ENCODE measurements around the gene SCN9A. TPM values are rescaled to one million over a fixed set of nuclear protein-coding genes. Genes with fewer than 3 reads are reported as not detected.

Gene SCN9A
- total and polyA plus RNA-seq, 9 of the 15 experiments (the other 6 are each of a cell fraction or from before 2014, with no cell fraction given) = 1.4 to 22.8 (median 7.1) TPM

GRCh38 chr2:166393008-166393407 lies 17.3 kb upstream of the SCN9A start (continued):
- peak; percentile 95 for TF ChIP-seq NFE2L1 (tag; IDR thresholded peaks at IDR 0.05; ENCODE audit: borderline replicate concordance, low read depth)
- TF ChIP-seq TAF15 (IDR thresholded peaks at IDR 0.05; ENCODE audit: low read depth, low read length) = no peak
- TF ChIP-seq CBFA2T2 (conservative IDR thresholded peaks at IDR 0.05) = 0 out of 2 replicates have a peak, but pooled peaks have one; percentile 15
- TF ChIP-seq, protein P1, sequence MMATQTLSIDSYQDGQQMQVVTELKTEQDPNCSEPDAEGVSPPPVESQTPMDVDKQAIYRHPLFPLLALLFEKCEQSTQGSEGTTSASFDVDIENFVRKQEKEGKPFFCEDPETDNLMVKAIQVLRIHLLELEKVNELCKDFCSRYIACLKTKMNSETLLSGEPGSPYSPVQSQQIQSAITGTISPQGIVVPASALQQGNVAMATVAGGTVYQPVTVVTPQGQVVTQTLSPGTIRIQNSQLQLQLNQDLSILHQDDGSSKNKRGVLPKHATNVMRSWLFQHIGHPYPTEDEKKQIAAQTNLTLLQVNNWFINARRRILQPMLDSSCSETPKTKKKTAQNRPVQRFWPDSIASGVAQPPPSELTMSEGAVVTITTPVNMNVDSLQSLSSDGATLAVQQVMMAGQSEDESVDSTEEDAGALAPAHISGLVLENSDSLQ (IDR thresholded peaks at IDR 0.05) = peak; percentile 42; the same call in 1 of the 2 replicates
- TF ChIP-seq, protein P2, sequence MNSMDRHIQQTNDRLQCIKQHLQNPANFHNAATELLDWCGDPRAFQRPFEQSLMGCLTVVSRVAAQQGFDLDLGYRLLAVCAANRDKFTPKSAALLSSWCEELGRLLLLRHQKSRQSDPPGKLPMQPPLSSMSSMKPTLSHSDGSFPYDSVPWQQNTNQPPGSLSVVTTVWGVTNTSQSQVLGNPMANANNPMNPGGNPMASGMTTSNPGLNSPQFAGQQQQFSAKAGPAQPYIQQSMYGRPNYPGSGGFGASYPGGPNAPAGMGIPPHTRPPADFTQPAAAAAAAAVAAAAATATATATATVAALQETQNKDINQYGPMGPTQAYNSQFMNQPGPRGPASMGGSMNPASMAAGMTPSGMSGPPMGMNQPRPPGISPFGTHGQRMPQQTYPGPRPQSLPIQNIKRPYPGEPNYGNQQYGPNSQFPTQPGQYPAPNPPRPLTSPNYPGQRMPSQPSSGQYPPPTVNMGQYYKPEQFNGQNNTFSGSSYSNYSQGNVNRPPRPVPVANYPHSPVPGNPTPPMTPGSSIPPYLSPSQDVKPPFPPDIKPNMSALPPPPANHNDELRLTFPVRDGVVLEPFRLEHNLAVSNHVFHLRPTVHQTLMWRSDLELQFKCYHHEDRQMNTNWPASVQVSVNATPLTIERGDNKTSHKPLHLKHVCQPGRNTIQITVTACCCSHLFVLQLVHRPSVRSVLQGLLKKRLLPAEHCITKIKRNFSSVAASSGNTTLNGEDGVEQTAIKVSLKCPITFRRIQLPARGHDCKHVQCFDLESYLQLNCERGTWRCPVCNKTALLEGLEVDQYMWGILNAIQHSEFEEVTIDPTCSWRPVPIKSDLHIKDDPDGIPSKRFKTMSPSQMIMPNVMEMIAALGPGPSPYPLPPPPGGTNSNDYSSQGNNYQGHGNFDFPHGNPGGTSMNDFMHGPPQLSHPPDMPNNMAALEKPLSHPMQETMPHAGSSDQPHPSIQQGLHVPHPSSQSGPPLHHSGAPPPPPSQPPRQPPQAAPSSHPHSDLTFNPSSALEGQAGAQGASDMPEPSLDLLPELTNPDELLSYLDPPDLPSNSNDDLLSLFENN (IDR thresholded peaks at IDR 0.05; ENCODE audit: low read depth in 2 of 2, low read length in 2 of 2) = no peak
- peak; percentile 98 for TF ChIP-seq ZNF316 (IDR thresholded peaks at IDR 0.05)
- TF ChIP-seq ATF1 (CRISPR knock-in tag; IDR thresholded peaks at IDR 0.05) = no peak
- TF ChIP-seq ATF1 (tag; IDR thresholded peaks at IDR 0.05) = 0 out of 2 replicates have a peak, but pooled peaks have one; percentile 12
- peak; percentile 90 for TF ChIP-seq CHAMP1 (IDR thresholded peaks at IDR 0.05)
- peak; percentile 84 for TF ChIP-seq SMARCA4 (IDR thresholded peaks at IDR 0.05)
- TF ChIP-seq MEIS2 (IDR thresholded peaks at IDR 0.05; ENCODE audit: partially characterized antibody) = peak; percentile 68
- peak; percentile 84 for TF ChIP-seq MAFK (IDR thresholded peaks at IDR 0.05; ENCODE audit: low read length)
- TF ChIP-seq C11orf30 (IDR thresholded peaks at IDR 0.05; ENCODE audit: low read depth) = peak; percentile 94
- no peak for TF ChIP-seq ZNF695 (CRISPR knock-in tag; IDR thresholded peaks at IDR 0.05)
- TF ChIP-seq RFX7 (CRISPR knock-in tag; IDR thresholded peaks at IDR 0.05) = no peak
- TF ChIP-seq, protein P3, sequence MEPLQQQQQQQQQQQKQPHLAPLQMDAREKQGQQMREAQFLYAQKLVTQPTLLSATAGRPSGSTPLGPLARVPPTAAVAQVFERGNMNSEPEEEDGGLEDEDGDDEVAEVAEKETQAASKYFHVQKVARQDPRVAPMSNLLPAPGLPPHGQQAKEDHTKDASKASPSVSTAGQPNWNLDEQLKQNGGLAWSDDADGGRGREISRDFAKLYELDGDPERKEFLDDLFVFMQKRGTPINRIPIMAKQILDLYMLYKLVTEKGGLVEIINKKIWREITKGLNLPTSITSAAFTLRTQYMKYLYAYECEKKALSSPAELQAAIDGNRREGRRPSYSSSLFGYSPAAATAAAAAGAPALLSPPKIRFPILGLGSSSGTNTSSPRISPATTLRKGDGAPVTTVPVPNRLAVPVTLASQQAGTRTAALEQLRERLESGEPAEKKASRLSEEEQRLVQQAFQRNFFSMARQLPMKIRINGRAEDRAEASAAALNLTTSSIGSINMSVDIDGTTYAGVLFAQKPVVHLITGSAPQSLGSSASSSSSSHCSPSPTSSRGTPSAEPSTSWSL (CRISPR knock-in tag; IDR thresholded peaks at IDR 0.05; ENCODE audit: borderline replicate concordance) = no peak
- TF ChIP-seq NFE2 (IDR thresholded peaks at IDR 0.05; ENCODE audit: low read depth) = peak; percentile 98
- peak; percentile 54; the same call in 1 of the 2 replicates for TF ChIP-seq SMARCC2 (IDR thresholded peaks at IDR 0.05; ENCODE audit: low read depth)
- no peak for TF ChIP-seq VEZF1 (CRISPR knock-in tag; IDR thresholded peaks at IDR 0.05)
